Measurements from ENCODE around the gene CFDP1.

The CFDP1 gene

GRCh38 chr16:75247249-75247648 lies 186.1 kb downstream of the CFDP1 start:
- H3K4me3 ChIP-seq (replicated peaks; ENCODE audit: insufficient read depth, low read length) = no peak overlapping the region
- DNase-seq (ENCODE audit: low read depth in 1 of 2, low spot score in 1 of 2) = no peak
- H3K27me3 ChIP-seq (ENCODE audit: insufficient read depth, poor library complexity, severe bottlenecking) = peaks cover 45% of the 10 kb centered on the region
- H3K27ac ChIP-seq (replicated peaks) = no peak overlapping the region
- TF ChIP-seq SPI1 (IDR thresholded peaks at IDR 0.05; ENCODE audit: borderline replicate concordance, low read depth) (no peak), GABPA (IDR thresholded peaks at IDR 0.05; ENCODE audit: low read depth) (no peak), REST (IDR thresholded peaks at IDR 0.05; ENCODE audit: insufficient replicate concordance, low read depth) (no peak), POLR2AphosphoS5 (IDR thresholded peaks at IDR 0.05; ENCODE audit: low read depth) (no peak), CTCF (IDR thresholded peaks at IDR 0.05; ENCODE audit: insufficient read depth, low read length) (no peak)

DNA sequence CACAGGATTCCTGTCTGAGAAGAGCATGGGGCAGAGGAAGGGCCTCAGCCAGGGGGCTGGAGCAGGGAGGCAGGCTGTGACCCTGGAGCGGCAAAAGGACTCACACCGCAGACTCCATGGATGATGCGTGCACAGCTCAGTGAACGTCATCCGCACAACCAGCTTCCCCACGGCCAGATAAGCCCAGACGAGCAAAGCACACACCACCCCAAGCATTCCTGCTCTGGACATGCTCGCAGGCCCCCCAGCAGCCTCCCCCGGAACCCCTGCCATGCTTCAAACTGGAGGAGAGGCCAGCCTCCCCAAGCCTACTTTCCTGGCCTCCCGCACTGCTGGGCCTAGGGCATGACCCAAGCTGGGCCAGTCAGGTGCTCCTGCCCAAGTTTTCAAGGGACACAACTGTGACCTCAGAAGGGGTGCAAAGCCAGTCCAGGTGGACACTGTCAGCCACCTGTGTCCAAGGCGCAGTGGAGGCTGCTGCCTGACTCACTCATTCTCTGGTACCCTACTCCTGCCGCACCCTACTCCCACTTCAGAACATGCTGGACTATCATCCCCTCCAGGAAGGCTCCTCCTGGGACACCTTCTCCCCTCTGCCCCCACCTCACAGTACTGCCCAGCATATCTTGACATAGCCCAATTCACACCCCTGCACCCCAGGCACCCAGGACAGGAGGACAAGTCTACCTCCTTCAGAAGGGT lies 186.6 kb downstream of the CFDP1 start:
- no peak overlapping the region for H3K27ac ChIP-seq (replicated peaks)
- H3K4me3 ChIP-seq (replicated peaks; ENCODE audit: insufficient read depth, low read length) = no peak overlapping the region
- no peak for DNase-seq (ENCODE audit: low read depth in 1 of 2, low spot score in 1 of 2)
- no peak for TF ChIP-seq CTCF (IDR thresholded peaks at IDR 0.05; ENCODE audit: insufficient read depth, low read length)
- TF ChIP-seq POLR2AphosphoS5 (IDR thresholded peaks at IDR 0.05; ENCODE audit: low read depth) = no peak
- TF ChIP-seq REST (IDR thresholded peaks at IDR 0.05; ENCODE audit: insufficient replicate concordance, low read depth) = no peak
- no peak for TF ChIP-seq SPI1 (IDR thresholded peaks at IDR 0.05; ENCODE audit: borderline replicate concordance, low read depth)
- TF ChIP-seq GABPA (IDR thresholded peaks at IDR 0.05; ENCODE audit: low read depth) = no peak
- H3K27me3 ChIP-seq (ENCODE audit: insufficient read depth, poor library complexity, severe bottlenecking) = peaks cover 39% of the 10 kb centered on the region

DNA sequence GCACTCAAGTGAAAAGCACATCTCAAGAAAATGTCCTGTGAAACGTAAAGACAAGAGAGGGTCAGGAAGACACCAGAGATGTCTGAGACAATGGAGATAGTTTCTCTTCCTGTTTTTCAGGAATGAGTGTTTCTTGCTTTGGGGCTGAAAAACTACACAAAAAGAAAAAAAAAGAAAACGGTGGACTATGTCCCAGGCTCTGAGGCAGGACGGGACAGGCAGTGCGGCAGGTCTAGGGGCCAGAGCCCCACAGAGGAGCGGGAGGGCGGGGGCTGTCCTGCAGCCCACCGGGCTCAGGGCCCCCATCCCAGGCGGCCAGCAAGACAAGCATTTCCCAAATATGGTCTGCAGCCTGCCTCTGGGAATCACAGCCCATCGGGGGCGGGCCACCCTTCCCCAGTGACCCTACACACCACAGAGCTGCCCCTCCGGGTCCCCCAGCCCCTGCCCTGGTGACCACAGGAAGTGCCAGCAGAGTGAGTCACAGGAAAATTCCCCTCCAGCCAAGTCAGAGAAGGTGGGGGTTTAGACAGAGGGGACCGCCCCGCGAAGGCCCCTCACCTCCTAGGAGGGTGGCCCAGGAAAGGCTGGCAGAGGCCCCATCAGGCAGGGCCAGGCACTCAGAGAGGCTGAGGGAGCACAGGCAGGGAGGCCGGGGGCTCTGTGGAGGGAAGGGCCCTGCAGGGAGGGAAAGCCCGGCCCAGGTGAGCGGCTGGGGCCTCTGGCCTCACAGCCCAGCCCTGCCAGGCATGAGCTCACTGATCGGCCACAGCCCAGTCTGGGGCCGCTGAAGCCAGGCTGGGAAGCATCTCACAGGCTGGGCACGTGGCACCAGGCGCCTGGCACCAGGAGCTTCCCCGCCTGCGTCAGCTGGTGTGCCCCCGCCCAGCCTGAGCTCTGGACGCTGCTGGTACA lies 188.2 kb downstream of the CFDP1 start:
- Histone ChIP-seq H3K4me3 (replicated peaks; ENCODE audit: insufficient read depth, low read length) (no peak overlapping the region), H3K27me3 (ENCODE audit: insufficient read depth, poor library complexity, severe bottlenecking) (peaks cover 30% of the 10 kb centered on the region), H3K27ac (replicated peaks) (no peak overlapping the region)
- DNase-seq (ENCODE audit: low read depth in 1 of 2, low spot score in 1 of 2) = no peak
- peak; percentile 47; the same call in 1 of the 2 replicates for TF ChIP-seq SPI1 (IDR thresholded peaks at IDR 0.05; ENCODE audit: borderline replicate concordance, low read depth)
- TF ChIP-seq REST (IDR thresholded peaks at IDR 0.05; ENCODE audit: insufficient replicate concordance, low read depth) = no peak
